Fibroblast of upper back skin (primary cell): ENCODE results near the gene HOXA9.
A peak's percentile ranks its signal among the peaks of the same experiment; 100 is the strongest.

Source experiments
- DNase-seq: peaks from one replicate; pipeline ENCODE4 v3.0.0-alpha.2; 2013

The HOXA9 gene

DNA sequence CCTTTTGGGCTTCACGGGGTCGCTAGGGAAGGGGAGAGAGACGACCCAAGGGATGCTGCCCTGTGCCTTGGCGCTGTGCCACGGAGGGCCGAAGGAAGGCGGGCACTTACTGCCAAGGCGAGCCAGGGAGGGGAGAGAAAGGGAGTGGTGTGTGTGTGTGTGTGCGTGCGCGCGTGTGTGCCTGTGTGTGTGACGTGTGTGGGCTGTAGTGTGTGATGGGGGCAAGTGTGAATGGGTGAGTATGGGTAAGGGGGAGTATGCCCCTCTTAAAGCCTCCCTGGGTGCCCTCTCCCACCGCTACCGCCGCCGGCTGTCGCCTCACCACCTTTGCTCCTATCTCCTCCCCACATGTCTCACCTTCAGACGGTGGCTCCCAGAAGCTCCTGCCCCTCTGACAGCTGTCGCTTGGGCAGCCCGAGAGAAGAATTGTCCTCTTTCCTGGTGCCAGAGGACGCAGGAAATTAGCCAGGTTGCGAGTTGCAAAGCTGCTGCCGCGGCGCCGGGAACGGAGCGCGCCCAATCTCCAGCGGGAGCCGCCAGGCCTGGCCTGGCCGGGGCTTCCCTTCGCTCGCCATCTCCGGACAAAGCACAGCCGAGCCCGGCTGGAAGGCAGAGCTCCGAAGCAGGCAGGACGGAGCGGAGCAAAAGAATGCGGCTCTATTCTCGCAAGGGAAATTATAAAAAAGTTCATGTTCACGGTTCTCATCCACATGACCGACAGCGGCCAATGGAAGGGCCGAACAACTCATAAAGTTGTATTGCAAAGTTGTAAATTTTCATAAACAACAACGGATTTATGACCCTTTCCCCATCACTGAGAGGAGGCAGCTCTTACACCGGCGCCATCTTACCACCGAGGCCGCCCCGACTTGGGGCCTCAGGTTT lies 13.2 kb downstream of the HOXA9 start, which contains the start of gene HOXA3:
Gene HOXA3, minus strand, starts transcription at position 653 of the 885 bp plus-strand sequence. CDS start 41,943 bp downstream, outside the sequence.
- DNase-seq = peak; percentile 53

DNA sequence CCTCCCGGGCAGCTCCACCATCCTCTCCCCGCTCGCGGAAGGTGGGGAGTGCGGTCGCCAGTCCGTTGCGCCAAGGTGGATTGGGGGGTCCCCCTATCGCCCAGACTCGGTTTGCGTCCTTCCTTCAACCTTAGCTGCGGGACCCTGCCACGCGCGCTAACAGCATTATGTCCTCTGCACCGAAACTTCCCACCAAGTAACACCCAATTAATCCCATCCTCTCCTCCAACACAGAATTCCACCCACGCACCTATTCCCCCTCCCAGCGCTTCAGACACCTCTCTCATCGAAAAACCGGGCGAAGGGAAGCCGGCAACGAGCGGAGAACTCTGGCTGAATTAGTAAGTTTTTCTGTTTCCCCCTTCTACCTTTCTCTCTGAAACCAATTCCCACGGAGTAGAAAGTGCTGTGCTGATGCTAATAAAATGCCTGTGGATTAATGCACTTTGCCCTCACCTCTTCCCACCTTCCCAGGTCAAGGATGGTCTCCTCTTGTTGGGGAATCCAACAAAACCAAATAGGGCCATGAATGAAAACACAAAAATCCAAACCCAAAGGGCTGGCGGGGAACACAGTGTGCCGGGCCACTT lies 13.9 kb downstream of the HOXA9 start:
- DNase-seq = no peak

DNA sequence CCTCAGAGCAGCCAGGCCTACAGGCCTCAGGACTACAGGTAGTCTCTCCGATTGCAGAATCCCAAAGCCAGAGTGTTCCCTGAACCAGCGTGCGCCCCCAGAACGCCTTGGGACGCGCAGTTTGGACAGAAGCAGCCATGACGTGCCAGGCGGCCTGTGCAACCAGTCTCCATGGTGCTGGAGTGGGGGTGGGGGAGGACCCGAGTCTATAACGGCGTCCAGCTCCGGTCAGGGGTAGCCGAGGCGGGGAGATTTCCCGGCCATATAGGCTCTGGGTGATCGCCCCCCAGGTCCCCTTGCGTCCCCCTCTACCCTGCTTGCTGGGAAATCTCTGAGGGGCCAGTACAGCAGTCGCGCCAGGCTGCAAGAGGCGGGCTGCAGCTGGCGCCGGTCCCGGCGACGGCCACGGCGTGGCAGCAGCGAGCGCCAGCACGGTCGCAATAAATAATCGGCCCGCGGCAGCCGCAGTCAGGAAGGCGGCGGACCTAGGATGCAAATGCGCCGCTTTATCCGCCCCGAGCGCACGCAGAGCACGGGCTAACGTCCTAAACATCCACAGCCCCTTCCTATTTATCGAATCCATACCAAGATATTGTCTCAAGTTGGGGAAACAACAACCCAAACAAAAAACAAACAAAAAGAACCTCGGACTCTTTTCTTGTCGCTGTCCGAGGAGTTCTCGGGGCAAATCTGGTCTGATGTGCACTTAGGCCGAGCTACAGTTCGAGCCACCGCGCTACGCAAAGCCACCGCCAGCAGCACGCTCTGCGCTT lies 14.6 kb downstream of the HOXA9 start:
- DNase-seq = peak; percentile 70

DNA sequence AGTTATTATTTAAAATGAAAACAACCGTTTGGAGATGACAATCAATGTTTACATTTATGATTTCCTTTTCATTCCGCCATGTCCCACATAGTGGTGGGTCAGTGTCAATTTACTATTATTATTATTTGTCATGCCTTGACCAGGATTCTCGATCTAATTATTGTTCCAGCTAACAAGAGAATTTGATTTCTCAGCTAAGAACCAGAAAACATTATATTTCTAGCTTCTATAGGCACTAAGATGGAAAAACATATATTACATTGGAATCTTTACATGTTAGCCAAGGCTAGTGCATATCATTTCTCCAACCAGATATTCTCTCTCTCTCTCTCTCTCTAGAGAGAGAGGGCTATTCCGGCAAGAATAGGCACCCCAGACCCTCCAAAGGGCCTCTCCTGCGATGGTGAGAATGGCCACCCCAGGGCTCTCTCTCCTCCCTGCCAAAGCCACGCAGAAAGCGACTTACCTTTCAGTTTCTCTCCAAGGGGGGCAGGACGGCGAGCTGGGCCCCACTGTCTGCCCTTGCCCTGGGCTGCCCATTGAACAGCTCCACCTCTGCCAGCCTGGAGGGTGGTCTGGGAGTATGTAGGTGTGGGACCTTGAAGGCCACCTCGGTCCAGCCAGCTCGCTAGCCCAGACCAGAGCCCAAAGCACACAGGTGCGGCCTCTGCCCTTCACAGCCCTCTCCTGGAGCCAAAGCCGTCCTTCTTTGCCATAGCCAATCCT lies 15.3 kb downstream of the HOXA9 start:
- no peak for DNase-seq

DNA sequence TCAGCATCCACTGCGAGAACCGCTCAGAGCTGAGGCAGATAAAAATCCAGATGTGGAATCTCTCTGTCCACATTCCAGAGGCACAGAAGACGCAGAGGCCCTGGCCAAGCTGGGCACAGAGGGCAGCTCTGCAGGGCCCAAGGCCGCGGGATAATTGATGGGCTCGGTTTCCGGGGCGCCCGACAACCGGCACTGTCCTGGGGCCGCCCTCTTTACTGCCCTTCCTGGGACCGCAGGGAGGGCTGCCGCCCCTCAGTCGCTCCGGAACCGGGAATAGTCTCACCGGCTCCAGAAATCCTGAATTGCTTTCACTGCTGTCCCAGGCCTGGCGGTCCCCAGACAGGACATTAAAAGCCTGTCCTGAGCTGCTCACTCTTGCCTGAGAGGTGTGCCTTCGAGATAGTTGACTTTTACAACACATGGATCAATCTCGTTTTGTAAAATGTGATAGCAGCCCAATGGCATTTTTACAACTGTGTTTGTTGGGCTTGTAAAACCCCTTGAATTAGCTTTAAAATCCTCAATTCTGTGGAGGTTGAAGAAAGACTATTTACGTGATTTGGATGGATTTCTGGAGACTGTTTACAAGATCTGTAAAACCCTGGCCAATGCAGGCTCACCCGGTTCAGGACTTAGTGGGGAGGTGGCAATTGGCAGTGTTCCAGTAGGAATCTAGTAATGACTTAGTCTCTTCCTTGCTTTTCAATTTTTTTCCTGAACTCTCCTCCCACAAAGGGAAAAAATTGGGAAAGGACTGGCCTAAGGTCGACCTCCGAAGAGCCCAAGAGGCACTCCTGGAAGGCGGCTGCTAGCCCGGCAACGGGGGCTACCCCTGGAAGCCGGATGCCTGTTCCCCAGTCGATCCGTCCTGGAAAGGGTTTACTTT lies 16.3 kb downstream of the HOXA9 start:
- DNase-seq = no peak

DNA sequence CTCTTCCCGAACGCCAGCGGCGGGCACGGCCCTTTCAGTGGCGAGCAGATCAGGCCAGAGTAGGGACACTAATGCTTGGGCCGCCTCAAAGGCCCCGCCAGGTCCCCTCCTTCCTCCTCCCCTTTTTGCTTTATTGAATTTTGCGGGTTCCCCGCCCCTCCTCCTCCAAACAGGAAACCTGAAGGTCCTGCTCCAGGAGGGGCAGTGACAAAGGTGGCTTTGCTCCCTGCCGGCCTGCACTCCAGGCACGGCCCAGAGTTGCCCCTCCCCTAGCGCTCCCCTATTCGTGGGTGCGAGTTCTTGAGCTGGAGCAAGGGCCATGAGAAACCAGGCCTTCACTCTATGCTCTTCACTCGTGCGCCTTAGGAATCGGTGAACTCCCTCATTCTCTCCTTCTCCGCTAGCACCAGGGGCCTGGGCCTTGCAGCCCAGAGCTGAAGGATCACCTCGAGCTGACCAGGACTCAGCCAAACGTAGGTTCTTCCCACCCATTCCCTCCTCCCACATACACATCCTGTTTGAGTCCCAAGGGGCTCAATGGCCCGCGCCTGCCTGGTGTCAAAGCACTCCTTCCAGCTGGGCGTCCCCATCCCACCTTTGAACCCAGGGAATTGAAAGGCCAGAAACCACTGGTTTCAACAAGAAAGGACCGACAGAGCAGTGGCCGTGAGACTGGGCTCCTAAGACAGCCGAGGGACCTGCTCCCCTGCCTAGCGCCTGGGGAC lies 17.1 kb downstream of the HOXA9 start:
- no peak for DNase-seq

DNA sequence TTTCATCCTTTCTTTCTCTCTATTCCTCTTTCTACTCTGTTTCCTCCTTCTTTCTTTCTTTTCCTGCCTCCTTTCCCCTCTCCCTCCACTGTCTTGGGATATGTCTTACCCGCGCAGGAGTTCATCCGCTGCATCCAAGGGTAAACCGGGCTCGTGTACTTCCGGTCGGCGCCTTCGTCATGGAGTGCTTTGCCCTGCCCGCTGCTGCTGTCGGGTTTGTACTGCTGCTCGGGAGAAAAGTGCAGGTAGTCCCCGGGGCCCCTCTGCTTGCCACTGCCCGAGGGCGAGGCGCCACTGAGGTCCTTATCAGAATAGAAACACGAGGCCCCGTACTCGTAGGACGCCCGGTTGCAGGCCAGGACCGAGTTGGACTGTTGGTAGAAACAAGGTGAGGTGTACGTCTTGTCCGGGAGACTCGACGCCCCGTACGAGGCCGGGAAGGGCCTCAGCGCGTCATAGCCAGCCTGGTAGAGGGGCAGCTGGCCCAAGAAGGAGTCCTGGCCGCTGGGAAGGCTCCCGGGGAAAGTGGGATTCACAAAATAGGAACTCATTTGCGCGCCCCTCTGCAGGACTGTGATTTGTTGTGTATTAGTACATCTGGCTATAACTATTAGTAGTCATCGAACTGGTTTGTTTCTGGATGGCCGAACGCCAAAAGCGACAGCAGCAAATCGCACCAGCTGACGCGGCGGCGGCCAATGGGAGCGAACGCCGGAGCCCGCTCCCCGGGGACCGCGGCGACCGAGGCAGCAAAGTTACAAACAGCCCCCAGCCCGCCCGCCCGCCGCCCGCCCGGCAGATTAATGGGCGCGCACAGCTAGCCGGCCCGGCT lies 17.9 kb downstream of the HOXA9 start, which contains the start of gene HOXA6:
Gene HOXA6, minus strand, starts transcription at position 576 of the 832 bp plus-strand sequence. Its CDS starts 25 bp downstream, at position 551.
- DNase-seq = no peak

DNA sequence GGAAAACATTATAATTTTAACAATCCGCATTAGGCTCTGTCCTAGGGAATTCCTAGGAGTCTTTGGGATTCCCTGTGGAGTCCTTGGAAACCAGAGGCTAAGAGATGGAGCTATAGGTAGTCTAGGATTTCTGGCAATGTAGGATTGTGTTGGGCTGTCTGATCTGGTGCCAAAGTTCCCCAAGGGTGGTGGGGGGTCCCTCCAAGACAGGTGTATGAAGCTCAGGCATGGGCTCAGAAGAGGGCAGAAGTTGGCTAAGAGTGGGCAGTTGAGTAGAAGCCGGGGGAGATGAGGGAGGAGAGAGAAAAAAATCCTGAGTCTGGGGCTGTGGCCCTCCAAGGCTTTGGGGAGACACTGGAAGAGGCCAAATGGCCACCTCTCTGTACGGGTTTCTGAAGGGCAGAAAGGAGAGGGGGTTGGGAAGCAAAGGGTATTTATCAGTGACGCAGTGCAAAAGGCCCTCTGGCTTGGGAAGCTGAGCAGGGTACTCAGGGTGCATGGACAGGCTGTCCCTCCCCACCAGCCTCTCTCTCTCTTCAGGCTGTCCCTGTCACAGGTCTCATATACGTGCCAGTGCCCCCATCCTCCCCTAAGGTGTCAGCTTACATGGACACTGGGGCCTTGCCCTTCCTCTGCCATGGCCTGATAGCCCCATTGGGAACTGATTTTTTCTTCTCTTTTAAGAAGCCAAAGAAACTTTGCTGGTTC lies 18.7 kb downstream of the HOXA9 start:
- no peak for DNase-seq

DNA sequence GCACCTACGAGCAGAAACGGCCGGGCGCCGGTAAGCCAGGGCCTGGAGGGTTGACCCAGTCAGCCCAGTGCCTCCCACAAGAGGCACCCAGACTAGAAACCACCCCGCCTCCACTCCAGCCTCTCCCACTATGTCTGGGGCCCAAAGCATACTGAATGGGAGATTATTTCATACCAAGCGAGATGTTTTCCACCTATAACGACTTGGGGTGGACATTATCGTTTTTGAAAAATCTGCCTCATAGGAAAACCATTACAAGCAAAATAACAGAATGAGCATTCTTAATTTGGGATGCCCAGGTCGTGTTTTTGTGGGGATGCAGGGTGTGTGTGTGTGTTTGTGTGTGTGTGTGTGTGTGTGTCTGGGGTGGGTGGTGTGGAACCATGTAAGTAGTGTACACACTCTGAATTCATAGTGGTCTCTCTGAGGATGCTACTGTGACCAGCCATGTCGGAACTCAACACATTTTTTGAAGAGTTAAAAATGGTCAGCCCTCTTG lies 19.4 kb downstream of the HOXA9 start:
- DNase-seq = no peak

DNA sequence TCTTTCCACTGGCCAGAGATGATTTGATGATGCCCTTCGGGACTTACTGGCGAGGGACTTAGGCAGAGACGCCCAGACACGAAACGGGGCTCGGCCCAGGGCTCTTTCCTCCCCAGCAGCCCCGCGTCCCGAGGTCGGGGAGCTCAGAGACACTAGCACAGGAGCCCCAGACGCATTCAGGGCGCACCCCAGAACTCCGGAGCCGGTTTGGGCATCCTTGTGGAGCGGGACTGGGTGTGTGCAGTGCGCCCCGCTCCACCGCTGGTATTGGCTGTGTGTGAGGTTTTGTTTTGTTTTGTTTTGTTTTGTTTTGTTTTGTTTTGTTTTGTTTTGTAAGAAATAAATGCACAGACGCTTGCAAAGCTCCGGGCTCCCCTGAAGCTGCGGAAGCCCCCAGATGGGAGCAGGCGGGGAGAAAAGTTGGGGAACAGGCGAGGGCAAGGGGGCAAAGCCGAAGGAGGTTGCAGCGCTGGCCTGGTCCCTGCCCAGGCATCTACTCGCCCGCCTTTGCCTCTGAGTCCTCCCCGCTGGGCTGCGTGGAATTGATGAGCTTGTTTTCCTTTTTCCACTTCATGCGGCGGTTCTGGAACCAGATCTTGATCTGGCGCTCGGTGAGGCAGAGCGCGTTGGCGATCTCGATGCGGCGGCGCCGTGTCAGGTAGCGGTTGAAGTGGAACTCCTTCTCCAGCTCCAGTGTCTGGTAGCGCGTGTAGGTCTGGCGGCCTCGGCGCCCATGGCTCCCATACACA lies 20.0 kb downstream of the HOXA9 start:
- no peak for DNase-seq

DNA sequence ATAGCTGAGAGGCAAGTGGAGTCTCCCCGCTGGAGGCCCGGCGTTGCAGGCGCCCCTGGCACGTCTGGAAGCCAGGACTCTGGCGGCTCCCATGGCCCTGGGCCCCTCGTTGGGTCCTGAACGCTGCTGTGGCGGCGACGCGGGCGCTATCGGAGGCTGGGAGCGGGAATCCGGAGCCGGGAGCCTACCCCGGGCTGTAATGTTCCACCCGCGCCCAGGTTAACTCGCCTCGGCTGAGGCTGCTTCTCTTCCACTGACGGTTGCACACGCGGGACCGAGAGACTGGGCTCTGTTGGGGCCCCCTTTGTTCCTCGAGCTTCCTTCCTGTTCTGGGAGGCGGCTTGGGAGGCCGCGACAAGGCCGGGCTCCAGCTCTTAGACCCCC lies 20.6 kb downstream of the HOXA9 start:
- no peak for DNase-seq

DNA sequence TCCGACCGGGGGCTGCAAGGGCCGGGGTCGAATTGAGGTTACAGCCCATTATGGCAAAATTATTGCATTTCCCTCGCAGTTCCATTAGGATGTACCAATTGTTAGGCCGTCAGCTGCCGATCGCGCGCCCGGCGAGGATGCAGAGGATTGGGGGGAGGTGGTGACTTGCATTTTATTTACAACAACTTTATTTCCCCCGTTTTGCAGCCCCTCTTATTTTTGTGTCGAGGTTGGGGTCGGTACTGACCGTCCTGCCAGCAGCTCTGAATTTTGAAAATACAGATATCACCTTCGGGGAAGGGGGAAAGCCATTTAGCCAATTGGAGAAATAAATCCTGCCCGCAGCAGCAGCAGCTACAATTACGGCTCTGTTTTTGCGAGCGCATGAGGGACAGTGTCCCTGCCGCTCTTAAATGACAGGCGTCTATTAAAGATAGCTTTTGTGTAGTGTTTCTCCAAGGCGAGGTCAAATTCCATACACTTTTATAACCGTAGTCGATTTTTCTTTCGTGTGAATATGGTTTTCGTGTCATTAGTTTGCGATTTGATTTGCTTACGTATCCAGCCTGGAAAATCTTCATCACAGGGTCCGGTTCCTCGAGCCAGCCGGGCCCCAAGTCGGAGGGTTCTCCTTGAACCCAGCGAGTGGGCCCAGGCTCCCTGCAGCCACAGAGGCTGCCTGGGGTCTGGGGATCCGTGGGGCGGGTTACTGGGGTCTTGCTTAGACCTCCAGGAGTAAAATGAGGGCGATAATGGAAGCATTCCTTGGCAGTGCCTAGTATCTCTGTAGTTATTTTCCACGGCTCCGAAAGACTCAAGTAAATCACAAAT lies 21.2 kb downstream of the HOXA9 start:
- no peak for DNase-seq

DNA sequence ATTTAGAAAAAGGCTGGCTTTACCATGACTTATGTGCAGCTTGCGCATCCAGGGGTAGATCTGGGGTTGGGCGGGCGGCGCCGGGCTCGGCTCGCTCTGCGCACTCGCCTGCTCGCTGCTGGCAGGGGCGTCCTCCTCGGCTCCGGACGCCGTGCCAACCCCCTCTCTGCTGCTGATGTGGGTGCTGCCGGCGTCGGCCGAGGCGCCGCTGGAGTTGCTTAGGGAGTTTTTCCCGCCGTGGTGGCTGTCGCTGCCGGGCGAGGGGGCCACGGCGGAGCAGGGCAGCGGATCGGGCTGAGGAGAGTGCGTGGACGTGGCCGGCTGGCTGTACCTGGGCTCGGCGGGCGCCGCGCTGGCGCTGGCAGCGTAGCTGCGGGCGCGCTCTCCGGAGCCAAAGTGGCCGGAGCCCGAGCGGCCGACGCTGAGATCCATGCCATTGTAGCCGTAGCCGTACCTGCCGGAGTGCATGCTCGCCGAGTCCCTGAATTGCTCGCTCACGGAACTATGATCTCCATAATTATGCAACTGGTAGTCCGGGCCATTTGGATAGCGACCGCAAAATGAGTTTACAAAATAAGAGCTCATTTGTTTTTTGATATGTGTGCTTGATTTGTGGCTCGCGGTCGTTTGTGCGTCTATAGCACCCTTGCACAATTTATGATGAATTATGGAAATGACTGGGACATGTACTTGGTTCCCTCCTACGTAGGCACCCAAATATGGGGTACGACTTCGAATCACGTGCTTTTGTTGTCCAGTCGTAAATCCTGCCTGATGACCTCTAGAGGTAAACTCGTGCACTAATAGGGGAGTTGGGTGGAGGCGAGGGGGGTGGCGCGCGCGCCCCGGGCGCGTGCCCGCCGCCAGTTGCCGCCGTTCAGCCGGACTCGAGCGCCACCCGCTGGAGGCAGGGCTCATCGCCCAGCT lies 22.1 kb downstream of the HOXA9 start, which contains the start of gene HOXA5:
Gene HOXA5, minus strand, starts transcription at position 659 of the 927 bp plus-strand sequence. Its CDS starts 74 bp downstream, at position 585.
- DNase-seq = peak; percentile 85

DNA sequence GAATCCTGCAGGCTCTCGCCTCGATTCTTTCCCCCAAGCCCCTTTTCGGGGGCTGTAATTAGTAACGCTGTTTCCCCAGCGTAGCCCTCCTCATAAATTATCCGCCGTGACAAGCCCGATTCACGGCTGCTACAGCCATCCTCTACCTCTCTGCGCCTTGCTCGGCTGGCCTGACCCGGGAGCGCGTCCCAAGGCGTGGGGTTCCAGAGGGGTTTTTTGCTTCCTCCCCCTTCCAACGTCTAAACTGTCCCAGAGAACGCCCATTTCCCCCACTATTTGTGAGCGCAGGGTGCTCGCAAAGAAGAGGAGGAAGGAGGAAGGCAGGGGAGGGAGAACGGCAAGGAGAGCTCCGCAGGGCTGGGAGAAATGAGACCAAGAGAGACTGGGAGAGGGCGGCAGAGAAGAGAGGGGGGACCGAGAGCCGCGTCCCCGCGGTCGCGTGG lies 22.7 kb downstream of the HOXA9 start:
- no peak for DNase-seq

DNA sequence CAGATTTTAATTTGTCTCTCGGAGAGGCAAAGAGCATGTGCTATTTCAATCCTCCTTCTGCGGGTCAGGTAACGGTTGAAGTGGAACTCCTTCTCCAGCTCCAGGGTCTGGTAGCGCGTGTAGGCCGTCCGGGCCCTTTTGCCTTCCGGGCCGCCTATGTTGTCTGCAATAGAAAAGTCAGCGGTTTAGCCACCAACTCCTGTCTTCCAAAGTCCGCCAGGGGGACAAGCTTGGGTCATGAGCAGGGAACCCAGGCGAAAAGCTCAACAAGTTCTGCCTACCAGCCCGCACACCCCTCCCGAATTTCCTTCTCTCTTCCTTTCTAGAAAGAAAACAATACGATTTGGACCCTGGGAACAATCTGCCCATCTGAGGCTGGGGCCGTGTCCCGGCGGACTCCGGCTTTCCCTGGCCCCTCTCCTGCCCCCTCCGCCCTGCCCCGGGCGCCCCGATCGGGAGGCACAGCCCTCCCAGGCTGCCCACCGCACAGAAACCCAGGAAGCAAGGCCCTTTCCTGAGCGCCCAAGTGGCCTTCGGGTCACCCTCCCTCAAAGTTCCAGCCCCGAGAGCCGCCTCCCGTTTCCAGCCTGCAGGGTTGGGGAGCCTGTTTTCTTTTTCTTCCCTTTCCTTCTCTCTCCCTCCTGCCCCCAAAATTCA lies 23.3 kb downstream of the HOXA9 start:
- no peak for DNase-seq
